HEK293T (cell line): ENCODE measurements around the gene CSNK1E.

ENCODE experiments used
- ARNT ChIP-seq: fragments of 450-650 bp; IDR thresholded peaks from 2 replicates; pipeline ENCODE4 v1.6.1; 2017; ENCODE audit warnings: mild to moderate bottlenecking
- BHLHE40 ChIP-seq: fragments of 450-650 bp; IDR thresholded peaks from 2 replicates; pipeline ENCODE4 v1.6.1; 2016; ENCODE audit warnings: mild to moderate bottlenecking, moderate library complexity, borderline replicate concordance
- CTBP1 ChIP-seq: fragments of 450-650 bp; IDR thresholded peaks from 2 replicates; pipeline ENCODE4 v1.6.1; 2016; ENCODE audit warnings: borderline replicate concordance
- ELF4 ChIP-seq: fragments of 450-650 bp; IDR thresholded peaks from 2 replicates; pipeline ENCODE4 v1.6.1; 2017; ENCODE audit warnings: antibody characterized with exemption
- FOXA1 ChIP-seq: fragments of 450-650 bp; IDR thresholded peaks from 2 replicates; pipeline ENCODE4 v1.6.1; 2016; ENCODE audit warnings: mild to moderate bottlenecking
- FOXK2 ChIP-seq: fragments of 450-650 bp; IDR thresholded peaks from 2 replicates; pipeline ENCODE4 v1.6.1; 2016; ENCODE audit warnings: mild to moderate bottlenecking
- FOXM1 ChIP-seq: fragments of 450-650 bp; IDR thresholded peaks from 2 replicates; pipeline ENCODE4 v1.6.1; 2017; ENCODE audit warnings: mild to moderate bottlenecking, borderline replicate concordance
- HDGF ChIP-seq: fragments of 450-650 bp; IDR thresholded peaks from 2 replicates; pipeline ENCODE4 v1.6.1; 2017; ENCODE audit warnings: antibody characterized with exemption, borderline replicate concordance
- L3MBTL2 ChIP-seq: fragments of 450-650 bp; conservative IDR thresholded peaks from 2 replicates; pipeline ENCODE4 v1.6.1; 2016; ENCODE audit warnings: mild to moderate bottlenecking
- NFRKB ChIP-seq: fragments of 450-650 bp; IDR thresholded peaks from 2 replicates; pipeline ENCODE4 v1.6.1; 2016; ENCODE audit warnings: mild to moderate bottlenecking, moderate library complexity
- SP1 ChIP-seq: fragments of 450-650 bp; IDR thresholded peaks from 2 replicates; pipeline ENCODE4 v1.6.1; 2017
- TARDBP ChIP-seq: fragments of 450-650 bp; IDR thresholded peaks from 2 replicates; pipeline ENCODE4 v1.6.1; 2016
- ZNF384 ChIP-seq: fragments of 450-650 bp; IDR thresholded peaks from 2 replicates; pipeline ENCODE4 v1.6.1; 2016
- TF ChIP-seq, protein P1 (sequence below): fragments of 450-650 bp; IDR thresholded peaks from 2 replicates; pipeline ENCODE4 v1.6.1; 2016

DNA sequence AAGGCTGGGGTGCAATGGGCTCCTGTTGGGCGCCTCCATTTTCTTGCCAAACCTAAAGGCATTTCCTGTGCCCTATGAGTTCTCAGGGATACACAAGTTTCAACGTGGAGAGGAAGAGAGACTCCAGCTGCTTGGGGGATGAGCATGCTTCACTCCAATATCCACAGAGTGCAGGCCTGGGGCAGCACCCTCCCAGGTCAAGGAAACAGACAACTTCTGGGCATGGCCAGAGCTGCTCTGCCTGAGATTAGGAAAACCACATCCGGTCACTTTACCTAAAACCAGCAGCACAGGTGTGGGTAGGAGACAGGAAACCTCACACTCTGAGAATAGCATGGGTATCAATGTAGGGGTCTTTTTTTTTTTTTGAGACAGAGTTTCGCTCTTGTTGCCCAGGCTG, 73.1 kb downstream of the CSNK1E start:
- TF ChIP-seq BHLHE40 (no peak), ZNF384 (no peak), SP1 (no peak), ARNT (no peak), TARDBP (no peak), FOXM1 (no peak), CTBP1 (no peak), HDGF (no peak), L3MBTL2 (no peak), NFRKB (no peak), FOXK2 (no peak), FOXA1 (no peak), ELF4 (no peak)
- TF ChIP-seq, protein P1, sequence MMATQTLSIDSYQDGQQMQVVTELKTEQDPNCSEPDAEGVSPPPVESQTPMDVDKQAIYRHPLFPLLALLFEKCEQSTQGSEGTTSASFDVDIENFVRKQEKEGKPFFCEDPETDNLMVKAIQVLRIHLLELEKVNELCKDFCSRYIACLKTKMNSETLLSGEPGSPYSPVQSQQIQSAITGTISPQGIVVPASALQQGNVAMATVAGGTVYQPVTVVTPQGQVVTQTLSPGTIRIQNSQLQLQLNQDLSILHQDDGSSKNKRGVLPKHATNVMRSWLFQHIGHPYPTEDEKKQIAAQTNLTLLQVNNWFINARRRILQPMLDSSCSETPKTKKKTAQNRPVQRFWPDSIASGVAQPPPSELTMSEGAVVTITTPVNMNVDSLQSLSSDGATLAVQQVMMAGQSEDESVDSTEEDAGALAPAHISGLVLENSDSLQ: no peak
